Osteocyte (in vitro differentiated cells): ENCODE results near the gene FARSB. TPM values are rescaled to one million over a fixed set of nuclear protein-coding genes. Genes with fewer than 3 reads are reported as not detected.
A peak's percentile ranks its signal among the peaks of the same experiment; 100 is the strongest.

Experiments
- DNase-seq: peaks from one replicate; pipeline ENCODE4 v3.0.0; 2021; ENCODE audit warnings: mixed read lengths; ENCODE audit not compliant: unreplicated experiment; ENCODE audit errors: extremely low spot score
- H3K27ac Mint-ChIP-seq: one replicate; pipeline ENCODE4 v1.8.0; 2021; ENCODE audit warnings: mild to moderate bottlenecking, mixed read lengths; ENCODE audit not compliant: unreplicated experiment
- H3K27me3 Mint-ChIP-seq: one replicate; pipeline ENCODE4 v1.8.0; 2021; ENCODE audit warnings: mixed read lengths; ENCODE audit not compliant: unreplicated experiment
- H3K36me3 Mint-ChIP-seq: one replicate; pipeline ENCODE4 v1.8.0; 2021; ENCODE audit warnings: mixed read lengths; ENCODE audit not compliant: unreplicated experiment
- H3K4me1 Mint-ChIP-seq: one replicate; pipeline ENCODE4 v1.8.0; 2021; ENCODE audit warnings: mixed read lengths; ENCODE audit not compliant: unreplicated experiment
- H3K4me3 Mint-ChIP-seq: one replicate; pipeline ENCODE4 v1.8.0; 2021; ENCODE audit warnings: mild to moderate bottlenecking, moderate library complexity, mixed read lengths; ENCODE audit not compliant: unreplicated experiment
- H3K9me3 Mint-ChIP-seq: one replicate; pipeline ENCODE4 v1.8.0; 2021; ENCODE audit warnings: mixed read lengths; ENCODE audit not compliant: unreplicated experiment
- CTCF ChIP-seq: fragments of 200-600 bp; sonication (generic); IDR thresholded peaks from 2 replicates; pipeline ENCODE4 v1.5.0; 2021; ENCODE audit warnings: antibody characterized with exemption, mild to moderate bottlenecking, moderate library complexity
- total RNA-seq: library from RNA; stranded (reverse); gene quantifications from 2 replicates; pipeline ENCODE4 v1.2.1, GENCODE V29; 2021

The FARSB gene
- total RNA-seq, 1 donor from 2014 or later: 15.8 TPM

- Mint-ChIP-seq H3K4me3 (no peak overlapping the region), H3K27me3 (no peaks in the 10 kb centered on the region), H3K36me3 (peaks cover 14% of the 10 kb centered on the region), H3K27ac (no peak overlapping the region), H3K9me3 (no peaks in the 10 kb centered on the region), H3K4me1 (peaks cover 5% of the 10 kb centered on the region)
- no peak for TF ChIP-seq CTCF
- DNase-seq: no peak
Measured at GRCh38 chr2:222566229-222566628, 89.7 kb downstream of the FARSB start.

- H3K36me3 Mint-ChIP-seq: peaks cover 9% of the 10 kb centered on the region
- no peaks in the 10 kb centered on the region for H3K27me3 Mint-ChIP-seq
- no peak for DNase-seq
- H3K4me1 Mint-ChIP-seq: peaks cover 3% of the 10 kb centered on the region
- H3K27ac Mint-ChIP-seq: no peak overlapping the region
- TF ChIP-seq CTCF: no peak
- no peaks in the 10 kb centered on the region for H3K9me3 Mint-ChIP-seq
- H3K4me3 Mint-ChIP-seq: no peak overlapping the region
Measured at GRCh38 chr2:222563936-222564335, 92.0 kb downstream of the FARSB start.

GRCh38 chr2:222563106-222563718, 92.7 kb downstream of the FARSB start:
- no peak for TF ChIP-seq CTCF
- H3K36me3 Mint-ChIP-seq: peaks cover 9% of the 10 kb centered on the region
- H3K4me1 Mint-ChIP-seq: no peaks in the 10 kb centered on the region
- no peaks in the 10 kb centered on the region for H3K27me3 Mint-ChIP-seq
- no peaks in the 10 kb centered on the region for H3K9me3 Mint-ChIP-seq
- H3K4me3 Mint-ChIP-seq: no peak overlapping the region
- H3K27ac Mint-ChIP-seq: no peak overlapping the region
- DNase-seq: no peak

- Mint-ChIP-seq H3K36me3 (peaks cover 8% of the 10 kb centered on the region), H3K9me3 (no peaks in the 10 kb centered on the region), H3K27me3 (peaks cover 1% of the 10 kb centered on the region), H3K4me3 (no peak overlapping the region), H3K4me1 (no peaks in the 10 kb centered on the region), H3K27ac (no peak overlapping the region)
- DNase-seq: no peak
- peak; percentile 52 for TF ChIP-seq CTCF
Measured at GRCh38 chr2:222561817-222562645, 93.9 kb downstream of the FARSB start.

- no peaks in the 10 kb centered on the region for H3K9me3 Mint-ChIP-seq
- peaks cover 2% of the 10 kb centered on the region for H3K36me3 Mint-ChIP-seq
- no peaks in the 10 kb centered on the region for H3K4me1 Mint-ChIP-seq
- no peak for TF ChIP-seq CTCF
- no peak for DNase-seq
- H3K27me3 Mint-ChIP-seq: peaks cover 2% of the 10 kb centered on the region
- H3K4me3 Mint-ChIP-seq: no peak overlapping the region
- no peak overlapping the region for H3K27ac Mint-ChIP-seq
Measured at GRCh38 chr2:222561151-222561550, 94.7 kb downstream of the FARSB start.
